ENCODE data around the gene CFAP69. TPM values are rescaled to one million over a fixed set of nuclear protein-coding genes. Genes with fewer than 3 reads are reported as not detected.
A peak's percentile ranks its signal among the peaks of the same experiment; 100 is the strongest.
"Not testable (repeated sequence)": the region's sequence is repeated elsewhere in the genome, so short reads cannot be mapped to it uniquely, and the experiment has no call there.

The CFAP69 gene
- total RNA-seq, 1 experiment from 2014 or later, result 9.2 TPM

DNA sequence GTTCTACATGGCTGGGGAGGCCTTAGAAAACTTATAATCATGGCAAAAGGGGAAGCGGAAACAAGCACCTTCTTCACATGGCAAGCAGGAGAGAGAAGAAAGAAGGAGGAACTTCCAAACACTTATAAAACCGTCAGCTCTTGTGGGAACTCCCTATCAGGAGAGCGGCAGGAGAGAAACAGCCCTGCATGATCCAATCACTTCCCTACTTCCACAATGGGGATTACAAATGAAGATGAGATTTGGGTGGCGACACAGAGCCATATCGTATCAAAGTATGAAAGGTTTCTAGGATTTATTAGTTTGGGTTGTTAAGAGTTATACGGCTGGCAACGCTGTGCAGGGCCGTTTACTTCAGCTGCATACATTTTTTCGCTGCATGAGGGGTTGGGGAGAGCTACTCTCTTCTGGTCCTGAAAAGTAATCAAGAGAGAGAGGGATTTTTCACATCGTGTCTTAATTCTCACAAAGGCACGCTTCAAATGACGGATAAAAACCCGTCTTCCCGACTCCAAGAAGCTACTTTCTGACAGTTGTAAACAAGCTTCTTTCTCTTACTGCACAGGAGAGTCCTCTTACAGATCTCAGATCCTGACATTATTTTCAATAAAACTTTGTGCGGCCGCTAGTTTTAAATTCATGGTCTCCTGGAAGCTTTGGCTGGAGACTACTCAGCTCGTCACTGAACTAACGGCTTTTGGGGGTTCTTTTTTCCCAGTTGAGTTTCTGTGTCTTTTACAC lies 100.8 kb downstream of the CFAP69 start:
- peak; percentile 54 for DNase-seq (ENCODE audit: low spot score)

DNA sequence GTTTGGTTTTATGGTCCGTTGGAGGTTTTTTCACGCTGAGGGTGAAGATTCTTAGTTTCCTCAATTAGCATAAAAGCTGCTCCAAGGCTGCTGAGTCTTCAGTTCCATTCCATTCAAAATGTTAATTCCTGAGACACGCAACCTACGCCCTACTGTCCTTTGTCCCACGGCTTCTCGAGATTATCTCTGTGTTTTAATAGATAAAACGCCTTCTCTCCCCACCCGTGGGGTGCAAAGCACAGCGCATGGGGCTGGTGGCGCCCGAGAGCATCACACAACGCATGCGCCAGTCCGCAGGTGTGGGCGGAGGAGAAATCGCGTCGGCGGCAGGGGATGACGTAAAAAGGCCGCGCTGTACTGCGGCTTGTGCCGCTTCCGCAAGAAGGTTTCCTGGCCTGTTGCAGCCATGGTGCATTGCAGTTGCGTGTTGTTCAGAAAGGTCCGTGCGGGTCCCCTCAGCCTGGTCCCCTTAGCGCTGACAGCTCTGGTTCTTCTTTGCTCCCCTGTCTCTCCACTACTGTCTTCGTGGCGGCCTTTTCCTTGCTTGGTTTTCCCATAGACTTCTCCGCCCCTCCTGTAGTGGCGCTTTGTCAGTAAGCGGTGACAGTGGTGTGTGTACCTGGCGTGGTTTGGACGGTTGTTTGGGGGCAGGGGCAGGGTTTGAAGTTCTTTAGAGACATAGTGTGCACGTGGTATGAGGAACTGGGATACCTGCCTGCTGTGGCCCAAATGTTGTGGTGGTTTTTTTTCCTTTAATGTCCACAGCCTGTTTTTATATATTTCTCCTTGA lies 101.6 kb downstream of the CFAP69 start, which contains the start of gene GTPBP10:
Gene GTPBP10 (plus strand): TSS at position 381 of the 790 bp plus-strand sequence. CDS start 26 bp downstream, at position 407.
- DNase-seq (ENCODE audit: low spot score), result peak; percentile 98

DNA sequence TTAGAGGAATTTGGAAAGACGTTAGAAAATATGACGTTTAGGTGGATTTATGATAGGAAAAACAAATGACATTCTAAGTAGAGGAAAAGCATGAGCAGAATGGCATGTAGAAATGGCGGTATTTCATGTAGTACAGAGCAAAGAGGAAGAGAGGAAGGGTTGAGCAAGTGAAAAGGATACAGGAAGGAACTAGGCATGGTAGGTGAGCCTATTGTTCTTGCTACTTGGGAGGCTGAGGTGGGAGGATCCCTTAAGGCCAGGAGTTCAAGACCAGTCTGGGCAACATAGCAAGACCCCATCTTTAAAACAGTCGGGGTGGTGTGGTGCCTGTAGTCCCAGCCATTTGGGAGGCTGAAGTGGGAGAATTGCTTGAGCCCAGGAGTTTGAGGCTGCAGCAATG lies 102.8 kb downstream of the CFAP69 start:
- no peak for DNase-seq (ENCODE audit: low spot score)

DNA sequence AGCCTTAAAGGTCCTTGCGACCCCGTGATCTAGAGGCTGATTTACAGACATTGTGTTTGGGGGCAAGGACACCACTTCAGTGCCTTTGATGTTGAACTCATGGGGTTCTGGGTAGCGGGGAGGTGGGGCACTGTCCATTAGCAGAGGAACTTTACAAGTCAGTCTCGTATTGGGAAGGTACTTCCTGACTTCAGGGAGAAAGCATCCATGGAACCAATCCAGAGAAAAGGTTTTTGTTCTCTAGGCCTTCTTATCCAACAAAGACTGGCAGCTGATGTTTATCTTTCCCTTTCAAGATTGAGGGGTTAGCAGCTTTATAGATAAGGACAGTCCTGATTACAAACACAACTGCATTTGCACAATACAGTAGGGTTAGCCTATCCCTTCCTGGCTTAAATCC lies 104.3 kb downstream of the CFAP69 start:
- no peak for DNase-seq (ENCODE audit: low spot score)

DNA sequence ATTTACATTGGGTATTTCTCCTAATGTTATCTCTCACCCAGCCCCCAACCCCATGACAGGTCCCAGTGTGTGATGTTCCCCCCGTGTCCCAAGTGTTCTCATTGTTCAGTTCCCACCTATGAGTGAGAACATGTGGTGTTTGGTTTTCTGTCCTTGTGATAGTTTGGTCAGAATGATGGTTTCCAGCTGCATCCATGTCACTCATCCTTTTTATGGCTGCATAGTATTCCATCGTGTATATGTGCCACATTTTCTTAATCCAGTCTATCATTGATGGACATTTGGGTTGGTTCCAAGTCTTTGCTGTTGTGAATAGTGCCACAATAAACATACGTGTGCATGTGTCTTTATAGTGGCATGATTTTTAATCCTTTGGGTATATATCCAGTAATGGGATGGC lies 105.1 kb downstream of the CFAP69 start:
- DNase-seq (ENCODE audit: low spot score), result not testable (repeated sequence)

DNA sequence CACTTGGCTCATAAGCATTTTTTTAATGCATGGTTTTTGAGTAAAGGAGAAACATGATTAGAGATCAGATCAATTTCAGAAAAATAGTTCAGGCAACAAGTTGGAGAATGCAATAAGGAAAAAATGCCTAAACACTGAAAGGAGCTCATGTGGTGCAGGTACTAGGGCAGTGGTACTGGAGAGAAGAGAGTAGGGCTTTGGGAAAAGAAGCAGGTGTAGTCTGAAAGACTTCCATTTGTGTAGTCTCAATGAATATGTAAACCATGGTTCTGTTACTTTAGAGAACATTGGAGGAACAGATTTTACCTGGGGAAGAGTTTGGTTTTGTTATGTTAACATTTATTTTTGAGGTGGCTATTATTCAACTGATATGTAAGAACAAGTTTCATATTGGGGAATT lies 107.0 kb downstream of the CFAP69 start:
- no peak for DNase-seq (ENCODE audit: low spot score)

Small RNA genes lying within 50 kb of the gene (small RNA-seq; reads per million reads assigned to genes)
- gene RF00019, result not detected

Other genes with a start within 250 kb of the CFAP69 start
- gene STEAP1, start 90.7 kb upstream of the CFAP69 start, total RNA-seq (2014; rRNA removed; shearing (Covaris generic)), result 3.4 and 5.9 TPM in 2 replicates
- 8.2 and 13.8 TPM in 2 replicates for gene STEAP2, start 33.4 kb upstream of the CFAP69 start, total RNA-seq (2014; rRNA removed; shearing (Covaris generic))
- gene FAM237B, start 76.1 kb downstream of the CFAP69 start, total RNA-seq (2014; rRNA removed; shearing (Covaris generic)), result not detected in 2 replicates
- 4.5 and 8.1 TPM in 2 replicates for gene GTPBP10, start 101.5 kb downstream of the CFAP69 start, total RNA-seq (2014; rRNA removed; shearing (Covaris generic))
- gene CLDN12, start 158.3 kb downstream of the CFAP69 start, total RNA-seq (2014; rRNA removed; shearing (Covaris generic)), result 34.5 and 56.8 TPM in 2 replicates
- gene PTTG1IP2, start 224.5 kb downstream of the CFAP69 start, total RNA-seq (2014; rRNA removed; shearing (Covaris generic)), result not detected in 2 replicates